HEK293 (cell line): ENCODE results near the gene TUBG2.

ENCODE experiments used
- AEBP2 ChIP-seq: fragments of 450-650 bp; formaldehyde crosslinking; IDR thresholded peaks from 2 replicates; pipeline ENCODE4 v1.5.1; 2016; ENCODE audit warnings: missing biosample characterization, missing genetic modification characterization, borderline replicate concordance
- MEIS1 ChIP-seq: sonication (generic); formaldehyde crosslinking; IDR thresholded peaks from 2 replicates; pipeline ENCODE4 v1.8.1; 2022; ENCODE audit warnings: missing genetic modification reagents, mild to moderate bottlenecking, borderline replicate concordance
- OVOL3 ChIP-seq: fragments of 450-650 bp; formaldehyde crosslinking; IDR thresholded peaks from 2 replicates; pipeline ENCODE4 v1.5.1; 2016; ENCODE audit warnings: missing biosample characterization, missing genetic modification characterization
- REST ChIP-seq: fragments of 450-650 bp; formaldehyde crosslinking; IDR thresholded peaks from 2 replicates; pipeline ENCODE4 v1.5.1; 2016; ENCODE audit warnings: missing biosample characterization, missing genetic modification characterization
- YY2 ChIP-seq: fragments of 450-650 bp; formaldehyde crosslinking; IDR thresholded peaks from 2 replicates; pipeline ENCODE4 v1.5.1; 2016; ENCODE audit warnings: missing biosample characterization, missing genetic modification characterization
- ZBTB20 ChIP-seq: fragments of 450-650 bp; formaldehyde crosslinking; IDR thresholded peaks from 2 replicates; pipeline ENCODE4 v1.5.1; 2016; ENCODE audit warnings: missing biosample characterization, missing genetic modification characterization
- ZBTB6 ChIP-seq: fragments of 450-650 bp; formaldehyde crosslinking; IDR thresholded peaks from 2 replicates; pipeline ENCODE4 v1.5.1; 2017; ENCODE audit warnings: missing biosample characterization, missing genetic modification characterization
- ZBTB7A ChIP-seq: fragments of 450-650 bp; formaldehyde crosslinking; IDR thresholded peaks from 2 replicates; pipeline ENCODE4 v1.5.1; 2016; ENCODE audit warnings: low read depth, missing biosample characterization, missing genetic modification characterization
- ZNF223 ChIP-seq: fragments of 450-650 bp; formaldehyde crosslinking; IDR thresholded peaks from 2 replicates; pipeline ENCODE4 v1.5.1; 2016; ENCODE audit warnings: missing biosample characterization, missing genetic modification characterization
- ZNF23 ChIP-seq: fragments of 450-650 bp; formaldehyde crosslinking; IDR thresholded peaks from 2 replicates; pipeline ENCODE4 v1.5.1; 2016; ENCODE audit warnings: missing biosample characterization, missing genetic modification characterization, borderline replicate concordance
- ZNF416 ChIP-seq: fragments of 450-650 bp; formaldehyde crosslinking; IDR thresholded peaks from 2 replicates; pipeline ENCODE4 v1.5.1; 2016; ENCODE audit warnings: missing biosample characterization, missing genetic modification characterization
- ZNF473 ChIP-seq: fragments of 450-650 bp; formaldehyde crosslinking; IDR thresholded peaks from 2 replicates; pipeline ENCODE4 v1.5.1; 2017; ENCODE audit warnings: missing biosample characterization, missing genetic modification characterization
- ZNF513 ChIP-seq: fragments of 450-650 bp; IDR thresholded peaks from 2 replicates; pipeline ENCODE4 v1.5.1; 2018; ENCODE audit warnings: missing biosample characterization, missing genetic modification characterization
- ZNF518A ChIP-seq: fragments of 450-650 bp; formaldehyde crosslinking; conservative IDR thresholded peaks from 2 replicates; pipeline ENCODE4 v1.5.1; 2016; ENCODE audit warnings: low read depth, missing biosample characterization, missing genetic modification characterization
- ZNF555 ChIP-seq: fragments of 450-650 bp; formaldehyde crosslinking; conservative IDR thresholded peaks from 2 replicates; pipeline ENCODE4 v1.5.1; 2017; ENCODE audit warnings: missing biosample characterization, mild to moderate bottlenecking, missing genetic modification characterization, inconsistent platforms
- ZNF645 ChIP-seq: fragments of 450-650 bp; formaldehyde crosslinking; IDR thresholded peaks from 2 replicates; pipeline ENCODE4; 2016; ENCODE audit warnings: missing biosample characterization, missing genetic modification characterization
- ZNF692 ChIP-seq: fragments of 450-650 bp; formaldehyde crosslinking; IDR thresholded peaks from 2 replicates; pipeline ENCODE4 v1.5.1; 2016; ENCODE audit warnings: missing biosample characterization, missing genetic modification characterization
- ZNF785 ChIP-seq: fragments of 450-650 bp; formaldehyde crosslinking; IDR thresholded peaks from 2 replicates; pipeline ENCODE4 v1.5.1; 2016; ENCODE audit warnings: missing biosample characterization, missing genetic modification characterization
- ZNF837 ChIP-seq: fragments of 450-650 bp; formaldehyde crosslinking; IDR thresholded peaks from 2 replicates; pipeline ENCODE4 v1.5.1; 2016; ENCODE audit warnings: missing biosample characterization, missing genetic modification characterization

Gene TUBG2

GRCh38 chr17:42682722-42683403 is 23.8 kb downstream of the TUBG2 start (continued):
- TF ChIP-seq ZBTB20 (tag by site-specific recombination), result peak; percentile 92
- 0 out of 2 replicates have a peak, but pooled peaks have one; percentile 77 for TF ChIP-seq ZNF837
- no peak for TF ChIP-seq AEBP2 (tag by site-specific recombination)
- TF ChIP-seq ZNF223 (tag by site-specific recombination), result no peak
- TF ChIP-seq ZNF555 (tag by site-specific recombination), result no peak
- TF ChIP-seq ZBTB7A, result no peak
- TF ChIP-seq OVOL3 (tag by site-specific recombination), result no peak
- no peak for TF ChIP-seq ZNF518A
- 0 out of 2 replicates have a peak, but pooled peaks have one; percentile 7 for TF ChIP-seq YY2
- TF ChIP-seq ZNF23 (tag by site-specific recombination), result no peak
- TF ChIP-seq ZNF785 (tag by site-specific recombination), result no peak
- no peak for TF ChIP-seq MEIS1 (CRISPR knock-in tag)
- TF ChIP-seq ZNF473 (tag by site-specific recombination), result no peak
- TF ChIP-seq ZNF692 (tag by site-specific recombination), result no peak; the same call in 1 of the 2 replicates
- TF ChIP-seq ZBTB6 (tag by site-specific recombination), result peak; percentile 64; the same call in 1 of the 2 replicates
- no peak for TF ChIP-seq ZNF513 (tag by site-specific recombination)
- no peak for TF ChIP-seq REST (tag by site-specific recombination)
- TF ChIP-seq ZNF416 (tag by site-specific recombination), result no peak
- no peak for TF ChIP-seq ZNF645 (tag by site-specific recombination)
